H9 (cell line): ENCODE measurements around the gene TDO2. TPM values are rescaled to one million over a fixed set of nuclear protein-coding genes. Genes with fewer than 3 reads are reported as not detected.

ENCODE experiments used
- DNase-seq: peaks from one replicate; pipeline ENCODE4 v3.0.0-alpha.2; 2017
- H2AFZ ChIP-seq: one replicate; pipeline ENCODE4 v1.6.1; 2013; ENCODE audit warnings: mild to moderate bottlenecking, low read length, control low read depth, moderate library complexity
- H2AK5ac ChIP-seq: 2 replicates; pipeline ENCODE4 v1.6.1; 2013; ENCODE audit warnings: low read length, control low read depth, mixed read lengths; ENCODE audit not compliant: insufficient read length
- H2BK120ac ChIP-seq: one replicate; pipeline ENCODE4 v1.6.1; 2013; ENCODE audit warnings: low read depth, mild to moderate bottlenecking, low read length, control low read depth, inconsistent platforms; ENCODE audit not compliant: poor library complexity, severe bottlenecking
- H2BK12ac ChIP-seq: 2 replicates; pipeline ENCODE4 v1.6.1; 2013; ENCODE audit warnings: low read length, control low read depth, mixed read lengths, low read depth; ENCODE audit not compliant: insufficient read length
- H2BK15ac ChIP-seq: 2 replicates; pipeline ENCODE4 v1.6.1; 2013; ENCODE audit warnings: low read depth, low read length, control low read depth
- H2BK20ac ChIP-seq: one replicate; pipeline ENCODE4 v1.6.1; 2013; ENCODE audit warnings: low read depth, mild to moderate bottlenecking, low read length, control low read depth, inconsistent platforms; ENCODE audit not compliant: poor library complexity, severe bottlenecking
- H2BK5ac ChIP-seq: 2 replicates; pipeline ENCODE4 v1.6.1; 2013; ENCODE audit warnings: low read length, control low read depth, mixed read lengths; ENCODE audit not compliant: insufficient read length
- H3K14ac ChIP-seq: 2 replicates; pipeline ENCODE4 v1.6.1; 2013; ENCODE audit warnings: low read length, control low read depth; ENCODE audit not compliant: insufficient read depth
- H3K18ac ChIP-seq: 2 replicates; pipeline ENCODE4 v1.6.1; 2013; ENCODE audit warnings: low read depth, mild to moderate bottlenecking, mixed read lengths, low read length, control low read depth; ENCODE audit not compliant: insufficient read length
- H3K23ac ChIP-seq: 2 replicates; pipeline ENCODE4 v1.6.1; 2013; ENCODE audit warnings: low read length, control low read depth, mixed read lengths, low read depth; ENCODE audit not compliant: insufficient read length
- H3K23me2 ChIP-seq: 2 replicates; pipeline ENCODE4 v1.6.1; 2013; ENCODE audit warnings: low read depth, mild to moderate bottlenecking, mixed read lengths, low read length, control low read depth; ENCODE audit not compliant: insufficient read length, poor library complexity, severe bottlenecking
- H3K27ac ChIP-seq: 2 replicates; pipeline ENCODE4 v1.5.1; 2013; ENCODE audit warnings: low read length, control low read depth, mixed read lengths, low read depth; ENCODE audit not compliant: insufficient read length
- H3K27me3 ChIP-seq: 2 replicates; pipeline ENCODE4 v1.6.1; 2013; ENCODE audit warnings: low read length, control low read depth, inconsistent platforms; ENCODE audit not compliant: insufficient read depth
- H3K4ac ChIP-seq: 2 replicates; pipeline ENCODE4 v1.6.1; 2013; ENCODE audit warnings: low read depth, mild to moderate bottlenecking, control low read depth, inconsistent platforms, low read length, moderate library complexity
- H3K4me1 ChIP-seq: 2 replicates; pipeline ENCODE4 v1.6.1; 2013; ENCODE audit warnings: low read length, control low read depth, inconsistent platforms; ENCODE audit not compliant: insufficient read depth
- H3K4me2 ChIP-seq: 2 replicates; pipeline ENCODE4 v1.6.1; 2013; ENCODE audit warnings: low read length, control low read depth, mixed read lengths; ENCODE audit not compliant: insufficient read length, insufficient read depth
- H3K56ac ChIP-seq: 2 replicates; pipeline ENCODE4 v1.6.1; 2013; ENCODE audit warnings: low read depth, mild to moderate bottlenecking, mixed read lengths, low read length, control low read depth; ENCODE audit not compliant: insufficient read length
- H3K79me1 ChIP-seq: 2 replicates; pipeline ENCODE4 v1.6.1; 2013; ENCODE audit warnings: low read depth, mild to moderate bottlenecking, moderate library complexity, low read length, control low read depth, inconsistent platforms; ENCODE audit not compliant: insufficient read depth, poor library complexity, severe bottlenecking
- H3K79me2 ChIP-seq: 2 replicates; pipeline ENCODE4 v1.6.1; 2013; ENCODE audit warnings: low read length, control low read depth, inconsistent platforms; ENCODE audit not compliant: insufficient read depth
- H3K9ac ChIP-seq: 2 replicates; pipeline ENCODE4 v1.6.1; 2013; ENCODE audit warnings: low read length, control low read depth, mixed read lengths; ENCODE audit not compliant: insufficient read length; ENCODE audit errors: extremely low read depth
- H3K9me3 ChIP-seq: one replicate; pipeline ENCODE4 v1.6.1; 2013; ENCODE audit warnings: low read depth, low read length, inconsistent platforms; ENCODE audit not compliant: control insufficient read depth
- H3T11ph ChIP-seq: one replicate; pipeline ENCODE4 v1.6.1; 2013; ENCODE audit warnings: mild to moderate bottlenecking, low read length, control low read depth, inconsistent platforms
- H4K20me1 ChIP-seq: one replicate; pipeline ENCODE4 v1.6.1; 2013; ENCODE audit not compliant: control insufficient read depth, insufficient read length, insufficient read depth
- H4K5ac ChIP-seq: 2 replicates; pipeline ENCODE4 v1.6.1; 2013; ENCODE audit warnings: low read depth, mild to moderate bottlenecking, mixed read lengths, low read length, control low read depth; ENCODE audit not compliant: insufficient read length
- H4K8ac ChIP-seq: replicated peaks from 2 replicates; pipeline ENCODE4 v1.6.1; 2013; ENCODE audit warnings: low read length, control low read depth, mixed read lengths, low read depth; ENCODE audit not compliant: insufficient read length
- H4K91ac ChIP-seq: 2 replicates; pipeline ENCODE4 v1.6.1; 2013; ENCODE audit warnings: low read depth, mild to moderate bottlenecking, moderate library complexity, mixed read lengths, low read length, control low read depth; ENCODE audit not compliant: insufficient read length
- H3K27ac Mint-ChIP-seq, 3 experiments: 2 replicates in 2 of 3; 3 replicates in 1 of 3; pipeline ENCODE4 v1.8.0; 2020 to 2021; ENCODE audit warnings: mixed read lengths in 3 of 3, mild to moderate bottlenecking in 1 of 3, moderate library complexity in 1 of 3
- H3K27me3 Mint-ChIP-seq: 2 replicates; pipeline ENCODE4 v1.8.0; 2021; ENCODE audit warnings: low read depth, mild to moderate bottlenecking, moderate library complexity, mixed read lengths
- H3K36me3 Mint-ChIP-seq, 3 experiments: 2 replicates in 2 of 3; 3 replicates in 1 of 3; pipeline ENCODE4 v1.8.0; 2020 to 2021; ENCODE audit warnings: low read depth in 3 of 3, mixed read lengths in 3 of 3; ENCODE audit not compliant: insufficient read depth in 1 of 3
- H3K4me1 Mint-ChIP-seq, 2 experiments: 2 replicates each; pipeline ENCODE4 v1.8.0; 2020; ENCODE audit warnings: mixed read lengths in 2 of 2
- H3K4me3 Mint-ChIP-seq, 2 experiments: 2 replicates in 1 of 2; 3 replicates in 1 of 2; pipeline ENCODE4 v1.8.0; 2020 to 2021; ENCODE audit warnings: mild to moderate bottlenecking in 2 of 2, mixed read lengths in 2 of 2, moderate library complexity in 1 of 2
- H3K9me3 Mint-ChIP-seq, 2 experiments: 2 replicates in 1 of 2; 3 replicates in 1 of 2; pipeline ENCODE4 v1.8.0; 2020; ENCODE audit warnings: mild to moderate bottlenecking in 2 of 2, mixed read lengths in 2 of 2, moderate library complexity in 1 of 2
- CTCF ChIP-seq: fragments of 200-600 bp; sonication (generic); conservative IDR thresholded peaks from 3 replicates; pipeline ENCODE4 v1.8.0; 2021; ENCODE audit warnings: antibody characterized with exemption, mild to moderate bottlenecking
- WGBS: extraction: QIAGEN DNeasy Blood & Tissue Kit; methylation state at CpG from one replicate; pipeline ENCODE4 v1.1.7; 2013; ENCODE audit warnings: missing lambda C conversion rate, low lambda C conversion rate, mixed read lengths; ENCODE audit not compliant: insufficient read length; ENCODE audit errors: extremely low coverage; 5-methylcytosine and 5-hydroxymethylcytosine counted together
- total RNA-seq: library from RNA; stranded (reverse); gene quantifications from 2 replicates; pipeline ENCODE4 v1.2.1, GENCODE V29; 2021

The TDO2 gene
- total RNA-seq, 1 experiment from 2014 or later, result not detected

GRCh38 chr4:155914782-155915181 lies 11.3 kb downstream of the TDO2 start:
- TF ChIP-seq CTCF, result no peak
- Mint-ChIP-seq H3K36me3 (no peaks in the 10 kb centered on the region), H3K4me1 (0 out of 4 replicates have a peak, but pooled peaks cover 0 to 3% of the 10 kb centered on the region in 2 experiments), H3K9me3 (no peaks in the 10 kb centered on the region), H3K27me3 (no peaks in the 10 kb centered on the region), H3K4me3 (no peak overlapping the region), H3K27ac (no peak overlapping the region)
- no peak overlapping the region for H3K27ac ChIP-seq
- H3K9me3 ChIP-seq, result no peaks in the 10 kb centered on the region
- H2BK5ac ChIP-seq, result no peak overlapping the region
- H3K79me1 ChIP-seq, result no peaks in the 10 kb centered on the region
- H3K4me1 ChIP-seq, result no peaks in the 10 kb centered on the region
- H2BK20ac ChIP-seq, result no peak overlapping the region
- no peaks in the 10 kb centered on the region for H3K79me2 ChIP-seq
- no peak overlapping the region for H2AFZ ChIP-seq
- no peak overlapping the region for H2BK120ac ChIP-seq
- H4K20me1 ChIP-seq, result no peaks in the 10 kb centered on the region
- no peak overlapping the region for H4K8ac ChIP-seq
- no peak overlapping the region for H4K5ac ChIP-seq
- no peak overlapping the region for H2BK15ac ChIP-seq
- H3K27me3 ChIP-seq, result no peaks in the 10 kb centered on the region
- H3K9ac ChIP-seq, result no peak overlapping the region
- H2BK12ac ChIP-seq, result no peak overlapping the region
- H3K23me2 ChIP-seq, result no peaks in the 10 kb centered on the region
- no peak overlapping the region for H3K4me2 ChIP-seq
- H3K18ac ChIP-seq, result no peak overlapping the region
- H3K14ac ChIP-seq, result no peak overlapping the region
- no peak overlapping the region for H3K56ac ChIP-seq
- no peak overlapping the region for H2AK5ac ChIP-seq
- no peak for DNase-seq
- no peak overlapping the region for H3K4ac ChIP-seq
- no peak overlapping the region for H3K23ac ChIP-seq
- H4K91ac ChIP-seq, result no peak overlapping the region
- no CpG with 5 or more reads among the region's 5 CpGs for WGBS
- H3T11ph ChIP-seq, result no peak overlapping the region
